NCI-H128 (cell line): ENCODE data around the gene SPA17.

Experiments used
- DNase-seq: peaks from one replicate; lab custom pipeline; 2025; ENCODE audit not compliant: unreplicated experiment; lab: John Stamatoyannopoulos, UW

Gene SPA17

DNA sequence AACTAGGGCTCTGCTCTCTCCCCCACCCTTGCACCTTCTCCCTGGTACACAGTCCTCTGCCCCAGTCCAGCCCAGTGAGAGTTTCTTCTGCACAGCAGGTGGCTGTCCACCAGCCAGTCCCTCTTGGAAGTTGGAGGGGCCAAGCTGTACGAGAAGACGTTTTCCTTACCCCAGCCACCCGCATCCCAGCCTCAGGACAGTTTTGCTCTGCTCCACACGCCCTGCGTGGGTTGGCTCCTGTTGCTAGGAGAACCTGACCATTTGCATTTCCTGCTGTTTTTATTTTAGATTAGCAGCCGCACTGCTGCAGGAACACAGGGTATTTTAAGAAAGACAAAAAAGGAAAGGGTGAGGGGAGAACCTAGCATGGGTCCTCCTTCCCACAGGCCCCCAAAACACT, 48.5 kb downstream of the SPA17 start:
- DNase-seq: no peak

DNA sequence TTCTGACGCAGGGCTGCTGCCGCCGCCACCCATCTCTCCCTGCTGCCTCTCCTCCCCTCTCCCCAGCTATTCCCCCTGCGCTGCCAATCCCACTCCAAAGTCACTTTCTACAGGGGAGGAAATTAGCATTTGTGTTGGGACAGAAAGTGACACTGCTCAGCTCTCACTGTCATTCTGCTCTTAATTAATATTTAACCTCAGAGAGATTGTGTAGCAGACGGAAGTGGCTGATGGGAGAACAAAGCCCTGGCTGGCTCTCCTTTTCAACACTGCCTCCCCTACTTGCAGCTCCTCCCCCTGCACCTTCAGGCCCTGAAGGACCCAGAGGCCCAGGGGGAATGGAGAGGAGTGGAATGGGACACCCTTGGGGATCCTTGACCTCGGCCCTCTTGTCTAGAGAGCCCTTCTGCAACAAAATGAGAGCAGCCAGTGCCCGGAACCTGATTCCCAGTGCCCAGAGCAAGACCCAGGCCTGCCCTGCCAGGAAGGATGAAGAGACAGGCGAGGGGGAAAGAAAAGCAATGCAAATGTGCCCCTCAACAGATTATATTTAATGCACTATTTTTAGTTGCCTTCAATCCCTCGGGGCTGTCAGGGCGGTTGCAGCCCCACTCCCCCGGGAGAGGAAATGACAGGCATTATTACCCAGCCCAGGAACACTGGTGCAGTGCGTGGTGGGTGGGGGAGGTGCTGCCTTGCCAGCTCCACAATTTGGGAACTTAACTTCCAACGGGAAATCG, 51.4 kb downstream of the SPA17 start:
- no peak for DNase-seq

DNA sequence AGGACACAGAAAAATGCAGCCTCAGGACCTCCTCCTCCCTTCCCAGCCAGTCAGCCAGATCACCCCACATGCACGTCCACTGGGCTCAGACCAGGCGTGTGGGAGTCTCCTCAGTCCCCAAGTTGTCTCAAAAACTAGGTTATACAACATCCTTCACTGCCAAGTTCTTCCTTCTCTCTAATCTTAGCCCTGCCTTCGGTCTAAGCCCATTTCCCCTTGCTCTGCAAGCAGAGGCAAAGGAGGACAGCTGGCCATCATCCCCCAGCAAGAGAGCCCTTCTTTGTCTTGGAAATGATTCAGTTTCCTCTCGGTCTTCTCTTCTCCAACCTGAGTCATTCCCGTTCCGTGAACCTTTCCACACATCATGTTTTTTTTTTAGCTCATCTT, 52.0 kb downstream of the SPA17 start:
- DNase-seq: no peak

DNA sequence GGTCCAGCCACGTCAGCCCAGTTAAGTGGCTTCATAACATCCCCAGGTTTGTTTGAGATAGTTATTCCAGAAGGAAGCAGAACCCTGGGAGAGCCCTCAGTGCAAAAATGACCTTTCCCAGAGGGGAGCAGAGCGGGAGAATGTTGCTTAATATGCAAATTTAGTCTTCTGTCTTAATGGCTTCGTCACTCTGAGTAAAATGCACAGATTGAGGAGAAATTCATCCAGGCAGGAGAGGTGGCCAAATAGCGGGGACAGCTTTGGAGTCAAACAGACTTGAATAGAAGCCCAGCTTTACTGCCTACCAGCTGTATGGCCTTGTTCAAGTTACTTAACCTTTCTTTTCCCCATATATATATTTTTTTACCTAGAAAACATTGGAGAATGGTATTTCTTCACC, 53.8 kb downstream of the SPA17 start:
- DNase-seq: no peak

DNA sequence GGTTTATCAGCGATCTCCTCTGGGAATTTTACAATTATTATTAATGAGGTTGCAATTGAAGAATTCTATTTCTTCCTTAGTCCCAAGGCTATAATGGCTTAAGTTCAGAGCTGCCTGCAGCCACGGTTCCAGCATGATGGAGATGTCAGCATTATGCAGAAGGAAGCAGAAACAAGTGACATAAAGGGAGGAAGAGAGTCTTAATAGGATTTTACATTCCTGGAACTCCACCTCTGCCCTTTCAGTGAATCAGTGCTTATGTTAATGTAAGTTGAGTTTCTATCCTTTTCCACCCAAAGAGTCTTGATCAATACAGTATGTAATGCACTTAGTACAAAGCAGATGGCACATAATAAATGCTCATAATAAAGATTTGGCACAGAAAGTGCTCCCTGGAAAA, 54.4 kb downstream of the SPA17 start:
- DNase-seq: no peak

DNA sequence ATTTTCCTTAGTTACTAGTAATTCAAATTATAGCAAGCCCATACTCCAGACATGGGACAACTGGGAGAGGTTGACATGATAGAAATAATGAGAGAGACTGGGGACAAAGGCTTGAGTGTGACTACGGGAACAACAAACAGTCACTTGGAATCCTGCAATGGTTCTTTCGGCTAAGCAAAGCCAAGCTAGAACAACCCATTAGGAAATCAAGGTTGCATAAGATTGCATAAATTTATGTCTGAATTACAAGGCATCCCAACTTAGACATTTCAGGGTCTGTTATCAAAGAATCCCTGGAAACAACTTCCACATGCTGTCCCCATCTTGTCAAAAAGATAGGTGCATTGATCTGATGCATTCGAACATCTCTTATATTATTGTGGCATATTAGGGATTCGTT, 55.9 kb downstream of the SPA17 start:
- DNase-seq: no peak

DNA sequence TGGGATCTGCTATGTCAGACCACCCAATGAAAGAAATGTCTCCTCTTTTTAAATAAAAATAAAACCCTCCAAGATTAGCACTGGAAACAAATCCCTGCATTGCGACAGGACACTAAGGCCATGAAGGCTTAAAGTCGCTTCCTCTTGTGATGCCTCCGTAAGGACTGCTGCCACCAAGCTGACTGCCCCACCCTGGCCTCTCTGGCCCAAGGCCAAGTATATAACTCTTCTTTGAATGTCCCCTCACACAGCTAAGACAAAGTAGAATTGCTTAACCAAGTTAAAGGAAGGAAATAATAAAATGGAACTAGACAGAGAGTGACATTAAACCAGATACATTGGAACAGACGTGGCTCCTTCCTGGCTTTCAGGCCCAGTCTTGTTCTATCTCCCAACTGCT, 58.5 kb downstream of the SPA17 start:
- DNase-seq: no peak

DNA sequence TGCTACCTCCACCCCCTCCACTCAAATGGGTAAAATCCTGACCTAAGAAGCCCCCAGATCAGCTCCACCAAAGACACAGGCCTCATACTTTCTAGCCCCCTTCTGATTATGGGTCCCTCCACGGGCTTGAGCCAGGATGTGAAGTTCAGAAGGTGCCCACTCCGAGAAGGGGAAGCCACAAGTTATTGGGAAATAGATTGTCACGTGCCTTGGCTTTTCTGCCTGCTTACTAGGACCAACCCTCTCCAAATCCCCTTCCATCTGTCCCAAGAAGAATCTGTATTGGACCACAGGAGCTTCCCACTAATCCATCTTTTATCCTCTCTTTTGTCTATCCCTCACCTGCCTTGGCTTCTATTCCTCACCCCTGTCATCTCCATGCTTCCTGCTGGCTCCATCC, 63.0 kb downstream of the SPA17 start:
- DNase-seq: no peak

DNA sequence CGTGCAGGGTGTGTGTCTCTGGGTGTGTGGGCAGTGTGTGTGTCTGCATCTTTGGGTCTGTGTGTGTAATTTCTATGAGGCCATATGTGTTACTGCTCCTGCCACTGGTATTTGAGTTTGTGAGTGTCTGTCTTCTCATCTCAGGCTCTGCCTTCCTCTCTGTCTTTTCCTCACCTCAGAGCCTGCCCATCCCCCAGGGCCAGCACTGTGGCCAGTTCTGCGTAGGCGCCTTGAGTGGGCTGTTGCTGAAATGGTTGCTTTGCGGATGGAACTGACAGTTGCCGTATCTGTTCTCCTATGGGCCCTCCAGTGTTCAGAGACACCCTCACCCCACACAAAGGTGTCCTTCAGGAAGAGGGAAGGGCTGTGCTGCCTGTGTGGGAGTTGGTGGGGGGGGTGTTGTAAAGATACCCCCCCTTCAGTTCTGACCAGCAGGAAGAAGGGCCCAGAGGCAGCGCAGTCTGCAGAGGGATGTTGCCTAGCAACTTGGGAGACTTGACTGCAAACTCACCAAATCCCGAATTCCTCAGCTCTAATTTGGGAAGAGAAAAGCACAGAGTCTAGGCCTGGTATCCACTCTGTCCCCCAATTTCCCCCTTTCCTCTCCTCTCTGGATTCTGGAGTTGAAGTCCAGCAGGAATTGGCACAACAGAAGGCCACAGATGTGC, 64.1 kb downstream of the SPA17 start:
- DNase-seq: no peak

DNA sequence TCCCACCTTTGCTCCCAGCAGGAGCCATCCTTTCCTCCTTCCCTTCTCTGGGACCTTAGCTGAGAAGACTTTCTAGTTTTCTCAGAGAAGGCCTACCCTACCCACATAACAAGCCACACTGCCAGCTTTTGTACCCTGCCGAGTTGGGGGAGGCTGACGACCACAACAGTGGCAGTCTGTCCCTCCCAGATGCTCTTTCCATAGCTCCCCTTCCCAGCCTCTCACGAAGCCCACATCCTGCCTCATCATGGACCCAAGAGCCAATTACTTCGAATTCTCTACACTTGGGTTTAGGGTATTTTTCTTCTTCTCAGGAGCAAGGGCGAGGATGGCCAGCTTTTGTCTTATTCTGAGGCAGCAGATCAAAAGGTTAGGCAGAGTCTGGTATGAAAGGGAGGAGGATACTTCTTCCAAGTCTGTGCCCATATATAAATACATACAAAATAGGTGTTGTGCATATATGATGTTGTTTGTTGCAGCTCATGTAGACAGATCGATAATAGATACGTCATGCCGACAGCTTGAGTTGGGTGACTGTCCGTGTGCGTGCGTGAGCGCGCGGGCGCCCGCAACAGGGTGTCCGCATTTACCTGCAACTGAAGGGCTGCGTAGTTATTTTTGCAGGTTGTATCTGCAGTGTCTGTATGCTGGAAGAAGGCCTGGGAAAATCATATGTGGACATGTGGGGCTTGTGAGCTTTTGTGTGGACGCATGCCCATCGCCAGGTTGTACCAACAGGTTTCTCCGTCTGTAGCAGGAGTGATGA, 65.2 kb downstream of the SPA17 start:
- DNase-seq: no peak

DNA sequence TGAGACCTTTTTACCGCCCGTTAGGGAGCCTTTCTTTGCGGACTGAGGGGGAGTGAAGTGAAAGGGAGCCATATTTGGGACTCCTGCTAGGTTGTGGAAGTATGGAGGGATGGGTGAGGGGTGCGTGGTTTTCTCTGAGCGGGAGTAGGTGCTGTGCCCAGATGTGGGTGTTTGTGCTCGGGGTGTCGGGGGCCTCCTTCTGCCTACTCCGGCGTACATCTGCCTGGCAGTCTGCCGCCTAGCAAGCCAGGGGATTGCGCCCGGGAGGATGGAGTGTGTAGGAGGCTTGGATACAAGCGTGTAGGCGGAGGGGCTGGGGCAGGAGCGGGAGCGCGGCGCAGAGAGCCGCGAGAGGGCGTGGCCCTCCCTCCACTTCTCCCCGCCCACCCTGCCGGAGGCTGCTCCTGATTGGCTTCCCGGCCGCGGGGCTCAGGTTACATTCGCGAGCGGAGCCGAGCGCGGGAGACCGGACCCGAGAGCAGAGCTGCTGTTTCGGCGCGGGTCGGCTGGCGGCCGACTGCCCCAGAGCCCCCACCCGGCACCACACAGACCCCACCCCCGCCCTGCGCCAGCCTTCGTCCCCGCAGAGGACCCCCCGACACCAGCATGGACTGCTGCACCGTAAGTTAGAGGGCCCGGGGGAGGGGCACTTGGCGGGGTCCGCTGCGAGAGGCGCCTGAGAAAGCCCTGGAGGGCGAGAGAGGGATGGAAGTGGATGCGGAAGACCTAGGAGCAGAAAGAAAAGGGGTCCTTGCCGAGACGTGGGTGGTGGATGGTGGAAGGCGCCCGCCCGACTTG, 66.0 kb downstream of the SPA17 start, which contains the start of gene NRGN:
Gene NRGN, plus strand, starts transcription at position 464 of the 798 bp plus-strand sequence. Its CDS starts 143 bp downstream, at position 607.
- peak; percentile 82 for DNase-seq

DNA sequence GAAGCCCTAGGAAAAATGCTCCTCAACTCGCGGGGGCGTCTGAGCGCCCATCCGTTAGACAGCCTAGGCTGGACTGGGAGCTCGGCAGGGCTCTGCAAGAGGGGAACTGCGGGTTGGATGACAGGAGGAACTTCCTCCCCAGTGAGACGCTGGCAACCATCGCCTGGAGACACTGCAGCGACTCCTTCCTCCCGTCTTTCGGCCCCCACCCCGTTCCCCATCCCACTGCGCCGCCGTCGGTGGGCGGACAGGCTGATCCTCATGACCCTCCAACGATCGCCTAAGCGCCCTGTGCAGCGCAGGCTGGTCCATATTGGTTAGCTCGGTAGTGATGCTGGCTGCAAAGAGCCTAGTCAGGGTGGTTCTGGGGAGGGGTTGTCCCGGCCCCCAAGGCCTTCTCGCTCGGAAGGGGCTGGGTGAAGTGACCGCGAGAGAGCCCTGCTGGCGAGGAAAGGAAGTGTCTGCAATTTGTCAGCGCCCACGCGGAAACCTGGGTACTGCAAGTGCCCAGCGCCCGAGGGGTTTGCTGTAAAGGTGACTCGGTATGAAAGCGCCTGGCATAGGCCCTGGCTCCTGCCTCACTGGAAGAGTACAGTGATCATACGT, 66.7 kb downstream of the SPA17 start:
- DNase-seq: no peak

DNA sequence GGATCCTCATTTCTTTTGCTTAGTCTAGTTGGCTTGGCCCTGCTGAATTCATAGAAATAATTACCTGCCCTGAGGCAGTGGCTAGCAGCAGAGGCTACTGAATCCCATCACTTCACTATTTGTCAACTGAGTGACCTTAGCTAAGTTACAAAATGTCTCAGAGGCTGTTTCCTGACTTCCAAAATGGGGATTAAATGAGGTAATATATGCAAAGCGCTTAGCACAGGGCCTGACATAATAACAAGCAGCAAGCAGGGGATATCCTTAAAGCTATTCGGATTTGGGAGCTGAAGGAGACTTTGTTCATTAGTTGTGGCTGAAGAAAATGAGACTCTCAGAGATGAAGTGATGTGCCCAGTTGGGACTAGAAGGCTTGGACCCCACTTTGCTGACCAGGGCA, 68.9 kb downstream of the SPA17 start:
- DNase-seq: no peak

DNA sequence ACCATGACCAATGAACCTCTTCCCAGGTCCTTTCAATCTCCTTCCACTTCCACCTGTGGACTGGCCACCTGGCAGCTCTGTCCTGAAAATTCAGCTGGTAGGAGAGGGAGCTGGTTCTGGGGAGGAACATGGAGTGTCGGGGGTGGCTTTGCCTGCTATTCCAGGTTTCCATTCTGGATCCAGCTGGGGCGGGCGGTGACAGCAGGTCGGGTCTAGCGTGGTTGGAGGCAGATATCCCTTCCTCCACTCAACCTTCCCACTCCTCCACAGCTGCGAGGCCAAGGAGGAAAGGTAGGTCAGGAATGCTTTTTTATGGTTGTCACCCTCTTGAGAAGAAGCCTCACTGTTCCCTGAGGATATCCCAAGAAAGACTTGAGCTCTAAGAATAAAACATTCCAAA, 69.3 kb downstream of the SPA17 start:
- DNase-seq: no peak

DNA sequence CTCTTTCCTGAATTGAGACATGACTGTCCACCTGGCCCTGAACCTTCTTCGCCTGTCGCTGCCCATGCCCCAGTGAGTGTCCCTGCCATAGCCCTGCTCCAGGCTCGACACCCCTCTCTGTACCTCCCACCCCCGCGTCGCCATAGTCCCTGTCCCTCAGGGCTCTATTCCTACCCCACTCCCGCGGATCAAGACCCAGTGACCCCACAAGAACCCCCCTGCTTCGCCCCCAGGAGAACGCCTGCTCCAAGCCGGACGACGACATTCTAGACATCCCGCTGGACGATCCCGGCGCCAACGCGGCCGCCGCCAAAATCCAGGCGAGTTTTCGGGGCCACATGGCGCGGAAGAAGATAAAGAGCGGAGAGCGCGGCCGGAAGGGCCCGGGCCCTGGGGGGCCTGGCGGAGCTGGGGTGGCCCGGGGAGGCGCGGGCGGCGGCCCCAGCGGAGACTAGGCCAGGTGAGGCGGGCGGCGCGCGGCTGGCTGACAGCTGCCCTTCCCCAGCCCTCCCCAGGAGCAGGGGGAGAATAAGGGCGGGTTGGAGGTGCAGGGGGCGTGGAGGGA, 71.6 kb downstream of the SPA17 start:
- no peak for DNase-seq

DNA sequence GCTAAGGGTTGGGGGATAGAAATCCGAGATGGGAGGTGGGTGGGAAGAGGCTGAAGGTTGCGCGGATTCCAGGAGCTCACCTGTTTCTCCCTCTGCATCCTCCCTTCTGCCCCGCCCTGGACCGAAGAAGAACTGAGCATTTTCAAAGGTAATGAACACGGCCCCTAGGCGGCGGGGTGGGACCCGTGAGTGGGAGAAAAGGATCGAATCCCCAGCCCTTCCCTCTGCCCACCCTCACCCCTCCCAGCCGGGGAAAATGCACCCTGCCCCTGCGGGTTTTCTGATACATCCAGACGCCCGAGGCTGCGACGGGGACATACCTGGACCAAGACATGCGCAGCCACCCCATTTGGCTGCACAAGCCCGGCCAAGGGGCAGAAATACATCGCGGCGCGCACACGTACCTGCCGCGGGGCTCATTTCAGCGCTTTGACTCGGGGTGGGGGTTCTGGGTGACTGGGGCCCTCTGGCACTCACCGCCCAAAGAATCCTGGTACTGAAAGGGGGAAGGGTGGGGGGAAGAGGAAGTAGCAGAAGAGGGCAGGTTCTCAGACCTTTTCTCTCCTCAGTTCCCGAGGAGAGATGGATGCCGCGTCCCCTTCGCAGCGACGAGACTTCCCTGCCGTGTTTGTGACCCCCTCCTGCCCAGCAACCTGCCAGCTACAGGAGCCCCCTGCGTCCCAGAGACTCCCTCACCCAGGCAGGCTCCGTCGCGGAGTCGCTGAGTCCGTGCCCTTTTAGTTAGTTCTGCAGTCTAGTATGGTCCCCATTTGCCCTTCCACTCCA, 72.3 kb downstream of the SPA17 start:
- no peak for DNase-seq

DNA sequence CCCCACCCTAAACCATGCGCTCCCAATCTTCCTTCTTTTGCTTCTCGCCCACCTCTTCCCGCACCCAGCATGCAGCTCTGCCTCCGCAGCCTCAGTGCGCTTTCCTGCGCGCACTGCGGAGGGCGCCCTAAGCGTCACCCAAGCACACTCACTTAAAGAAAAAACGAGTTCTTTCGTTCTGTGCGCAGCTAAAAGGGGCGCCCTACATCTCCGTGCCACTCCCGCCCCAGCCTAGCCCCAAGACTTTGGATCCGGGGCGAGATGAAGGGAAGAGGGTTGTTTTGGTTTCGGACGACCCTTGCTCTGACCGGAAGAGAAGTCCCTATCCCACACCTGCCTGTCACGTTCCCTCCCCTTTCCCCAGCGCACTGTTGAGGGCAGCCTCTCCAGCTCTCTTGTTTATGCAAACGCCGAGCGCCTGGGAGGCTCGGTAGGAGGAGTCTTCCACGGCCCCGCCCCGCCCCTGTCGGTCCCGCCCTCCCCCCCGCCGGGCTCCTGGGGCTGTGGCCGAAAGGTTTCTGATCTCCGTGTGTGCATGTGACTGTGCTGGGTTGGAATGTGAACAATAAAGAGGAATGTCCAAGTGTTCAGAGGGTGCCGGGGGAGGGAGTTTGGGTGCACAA, 73.0 kb downstream of the SPA17 start:
- no peak for DNase-seq
